LNCAP (cell line): ENCODE measurements around the gene EXOC3L2.

Experiments used
- CTCF ChIP-seq: fragments of 450-650 bp; IDR thresholded peaks from 2 replicates; pipeline ENCODE4 v1.5.1; 2017; ENCODE audit warnings: mild to moderate bottlenecking

The EXOC3L2 gene

DNA sequence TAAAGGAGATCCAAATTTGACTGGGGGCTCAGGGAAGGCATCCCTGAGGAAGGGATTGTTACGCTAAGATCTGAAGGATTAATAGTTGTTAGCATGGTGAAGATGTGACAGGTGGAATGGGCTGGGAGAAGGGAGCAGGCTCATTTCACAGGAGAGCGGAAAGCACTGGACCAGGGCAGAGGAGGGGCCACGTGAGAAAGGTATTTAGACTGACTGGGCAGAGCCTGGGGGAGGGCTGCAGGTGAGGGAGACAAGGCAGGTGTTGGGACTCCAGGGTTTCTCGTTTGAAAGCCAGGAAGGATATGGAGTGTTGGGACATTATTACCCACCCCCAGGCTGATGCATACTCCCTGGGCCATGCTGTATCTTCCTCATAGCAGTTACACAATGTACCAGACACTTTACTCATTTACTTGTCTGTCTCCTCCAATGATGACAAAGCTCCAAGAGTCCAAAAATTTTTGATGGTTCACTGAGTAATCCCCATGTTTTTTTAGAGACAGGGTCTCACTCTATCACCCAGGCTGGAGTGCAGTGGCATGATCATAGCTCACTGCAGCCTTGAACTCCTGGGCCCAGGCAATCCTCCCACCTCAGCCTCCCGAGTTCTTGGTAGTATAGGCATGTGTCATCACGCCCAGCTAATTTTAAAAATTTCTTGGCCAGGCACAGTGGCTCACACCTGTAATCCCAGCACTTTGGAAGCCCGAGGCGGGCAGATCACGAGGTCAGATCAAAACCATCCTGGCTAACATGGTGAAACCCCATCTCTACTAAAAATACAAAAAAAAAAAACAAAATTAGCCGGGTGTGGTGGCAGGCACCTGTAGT is 69.5 kb downstream of the EXOC3L2 start:
- no peak for TF ChIP-seq CTCF

- no peak for TF ChIP-seq CTCF
Observed at GRCh38 chr19:45173816-45174215, 71.4 kb downstream of the EXOC3L2 start.

DNA sequence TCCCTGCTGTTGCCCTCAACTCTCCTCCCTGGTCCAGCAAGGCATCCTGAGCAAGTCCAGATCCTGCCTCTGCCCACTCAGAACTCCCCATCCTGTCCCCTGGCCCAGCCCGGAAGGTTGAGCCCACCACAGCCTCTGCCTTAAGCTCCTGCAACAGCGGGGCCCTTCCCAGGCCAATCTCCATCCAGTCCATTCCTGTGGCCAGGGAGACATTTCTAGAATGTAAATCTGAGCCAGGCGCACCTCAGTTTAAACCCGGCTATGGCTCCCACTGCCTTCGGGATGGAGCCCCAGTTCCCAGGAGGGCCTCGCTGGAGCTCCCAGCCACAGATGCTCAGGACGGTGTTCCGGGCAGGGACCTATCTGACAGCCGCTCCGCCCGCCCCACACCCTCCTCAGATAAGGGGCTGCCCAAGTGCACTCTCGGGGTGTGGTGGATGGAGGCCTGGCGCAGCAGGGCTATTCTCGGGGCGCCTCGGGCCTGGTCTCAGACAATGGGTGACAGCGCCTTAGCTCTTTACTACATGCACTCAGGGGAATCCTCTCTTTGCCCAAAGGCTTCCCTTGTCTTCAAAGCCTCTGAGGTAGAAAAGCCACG is 72.5 kb downstream of the EXOC3L2 start:
- no peak for TF ChIP-seq CTCF

DNA sequence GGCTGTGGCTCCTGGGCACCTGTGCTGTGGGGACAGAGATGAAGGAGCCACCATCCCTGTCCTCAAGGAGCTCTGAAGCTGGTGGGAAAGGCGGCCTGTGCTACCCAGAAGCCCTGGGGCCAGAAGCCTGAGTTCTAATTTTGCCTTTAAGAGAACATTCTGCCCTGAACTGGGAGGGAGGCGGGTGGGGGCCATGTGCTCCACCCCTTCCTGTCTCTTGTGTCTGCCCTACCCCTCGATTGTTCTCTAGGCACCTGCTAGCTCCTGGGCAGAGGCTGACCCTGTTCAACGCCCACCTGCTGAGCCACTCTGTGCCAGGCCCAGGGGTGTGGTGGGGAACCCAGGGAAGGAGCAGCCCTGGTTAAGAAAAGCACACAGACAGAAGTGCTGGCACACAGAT is 73.0 kb downstream of the EXOC3L2 start:
- TF ChIP-seq CTCF = no peak

GRCh38 chr19:45171211-45171623 is 74.0 kb downstream of the EXOC3L2 start:
- no peak for TF ChIP-seq CTCF

- no peak for TF ChIP-seq CTCF
Observed at GRCh38 chr19:45170146-45171106, 74.8 kb downstream of the EXOC3L2 start.

DNA sequence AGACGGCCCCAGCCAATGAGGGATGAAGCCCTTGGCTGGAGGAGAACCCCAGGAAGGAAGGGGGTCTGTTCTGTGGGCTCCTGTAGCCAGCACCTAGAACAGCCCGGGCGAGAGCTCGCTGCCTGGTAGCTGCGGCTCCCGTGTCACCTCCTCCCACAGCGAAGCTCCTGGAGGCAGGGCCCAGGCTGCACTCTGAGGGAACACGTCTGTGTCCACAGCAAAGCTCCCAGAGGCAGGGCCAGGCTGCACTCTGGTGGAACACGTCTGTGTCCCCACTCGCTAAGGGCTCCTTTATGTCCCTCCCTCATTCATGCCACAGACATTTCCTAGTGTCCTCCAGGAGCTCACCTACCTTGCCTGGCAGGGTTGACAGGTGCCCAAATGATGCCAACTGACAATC is 75.6 kb downstream of the EXOC3L2 start:
- no peak for TF ChIP-seq CTCF
